ENCODE measurements around the gene LDB3.
"Not testable (repeated sequence)": the region's sequence is repeated elsewhere in the genome, so short reads cannot be mapped to it uniquely, and the experiment has no call there.

Gene LDB3

GRCh38 chr10:86730227-86730626 lies 61.9 kb downstream of the LDB3 start:
- no peak for DNase-seq (ENCODE audit: low read depth)
- no peak for TF ChIP-seq CTCF (conservative IDR thresholded peaks at IDR 0.05; ENCODE audit: low read depth, low read length)
- no peak overlapping the region for H3K4me3 ChIP-seq (ENCODE audit: low read length)

GRCh38 chr10:86732771-86733170 lies 64.5 kb downstream of the LDB3 start:
- H3K4me3 ChIP-seq (ENCODE audit: low read length): no peak overlapping the region
- TF ChIP-seq CTCF (conservative IDR thresholded peaks at IDR 0.05; ENCODE audit: low read depth, low read length): no peak
- DNase-seq (ENCODE audit: low read depth): no peak

- TF ChIP-seq CTCF (conservative IDR thresholded peaks at IDR 0.05; ENCODE audit: low read depth, low read length): no peak
- no peak overlapping the region for H3K4me3 ChIP-seq (ENCODE audit: low read length)
- no peak for DNase-seq (ENCODE audit: low read depth)
Measured at GRCh38 chr10:86733260-86733671, 65.0 kb downstream of the LDB3 start.

- H3K4me3 ChIP-seq (ENCODE audit: low read length): no peak overlapping the region
- TF ChIP-seq CTCF (conservative IDR thresholded peaks at IDR 0.05; ENCODE audit: low read depth, low read length): no peak
- DNase-seq (ENCODE audit: low read depth): no peak
Measured at GRCh38 chr10:86734207-86734988, 66.1 kb downstream of the LDB3 start.

GRCh38 chr10:86735278-86735677 lies 67.0 kb downstream of the LDB3 start:
- DNase-seq (ENCODE audit: low read depth); H3K4me3 ChIP-seq (ENCODE audit: low read length): not testable (repeated sequence)

GRCh38 chr10:86742230-86742629 lies 73.9 kb downstream of the LDB3 start:
- no peak overlapping the region for H3K4me3 ChIP-seq (ENCODE audit: low read length)
- no peak for DNase-seq (ENCODE audit: low read depth)
- no peak for TF ChIP-seq CTCF (conservative IDR thresholded peaks at IDR 0.05; ENCODE audit: low read depth, low read length)

- no peak for DNase-seq (ENCODE audit: low read depth)
- TF ChIP-seq CTCF (conservative IDR thresholded peaks at IDR 0.05; ENCODE audit: low read depth, low read length): no peak
- no peak overlapping the region for H3K4me3 ChIP-seq (ENCODE audit: low read length)
Measured at GRCh38 chr10:86744067-86744725, 75.9 kb downstream of the LDB3 start.
